ENCODE results near the gene KLHL2.
A peak's percentile ranks its signal among the peaks of the same experiment; 100 is the strongest.
"Not testable (repeated sequence)": the region's sequence is repeated elsewhere in the genome, so short reads cannot be mapped to it uniquely, and the experiment has no call there.

The KLHL2 gene

DNA sequence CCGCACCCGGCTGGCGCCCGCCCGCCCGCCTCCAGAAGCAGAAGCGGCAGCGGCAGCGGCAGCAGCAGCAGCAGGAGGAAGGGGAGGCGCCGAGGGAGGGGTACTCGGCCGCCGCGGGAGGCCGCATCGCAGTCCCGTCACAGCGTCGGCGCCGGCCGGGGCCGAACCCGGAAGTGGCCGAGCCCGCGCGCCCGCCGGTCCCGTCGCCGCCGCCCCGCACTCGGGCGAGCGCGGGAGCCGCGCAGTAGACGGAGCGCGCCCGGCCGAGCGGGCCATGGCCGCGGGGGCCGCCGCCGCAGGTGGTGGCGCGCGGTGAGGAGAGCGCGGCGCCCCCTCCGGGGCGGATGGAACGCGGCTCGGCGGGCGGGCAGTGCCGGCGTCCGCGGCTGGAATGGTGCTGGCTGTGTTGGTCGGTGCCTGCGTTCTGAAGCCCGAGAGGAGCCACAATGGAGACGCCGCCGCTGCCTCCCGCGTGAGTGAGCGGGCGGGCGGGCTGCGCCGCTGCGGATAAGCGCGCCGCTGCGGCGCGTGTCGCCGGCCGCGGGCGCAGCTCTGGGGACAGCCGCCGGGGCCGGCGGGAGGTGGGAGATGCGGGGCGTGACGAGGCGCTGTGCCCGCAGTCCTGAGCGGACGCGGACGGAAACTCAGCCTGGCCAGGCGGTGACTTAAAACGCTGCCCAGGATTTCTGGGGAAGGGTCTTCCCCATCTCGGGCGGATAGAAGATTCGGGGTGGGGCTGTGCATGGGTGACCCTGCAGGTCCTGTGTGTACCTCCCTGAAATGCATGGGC lies at the start of gene KLHL2:
Gene KLHL2 (plus strand): TSS at position 131 of the 790 bp plus-strand sequence. CDS start 316 bp downstream, at position 447.
- DNase-seq (ENCODE audit: low read depth in 2 of 2) = peak in 1 of 2 donors; percentile 41

GRCh38 chr4:165158762-165159161 lies 48.6 kb upstream of the KLHL2 start:
- DNase-seq (ENCODE audit: low read depth in 2 of 2) = no peak

DNA sequence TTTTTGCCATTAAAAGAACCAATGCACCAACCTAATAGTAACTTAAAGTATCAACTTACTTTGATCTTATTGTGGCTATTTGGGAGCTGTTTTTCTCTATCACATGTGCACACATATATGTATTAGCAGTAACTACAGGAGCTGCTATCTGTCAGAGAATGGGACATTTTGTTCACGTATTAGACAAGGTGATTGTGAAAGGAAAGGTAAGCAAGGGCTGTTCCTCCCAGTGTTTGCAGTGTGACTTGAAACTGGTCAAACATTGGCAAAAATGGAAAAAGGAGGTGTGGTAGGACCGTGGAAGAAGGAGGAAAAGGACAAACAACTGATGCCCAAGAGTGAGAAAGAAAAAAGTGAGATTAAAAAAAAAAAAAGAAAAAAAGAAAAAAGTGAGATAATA lies 43.1 kb upstream of the KLHL2 start:
- DNase-seq (ENCODE audit: low read depth in 2 of 2) = no peak

- not testable (repeated sequence) for DNase-seq (ENCODE audit: low read depth in 2 of 2)
Observed at GRCh38 chr4:165166872-165167271, 40.5 kb upstream of the KLHL2 start.

- DNase-seq (ENCODE audit: low read depth in 2 of 2) = no peak
Observed at GRCh38 chr4:165167650-165168049, 39.7 kb upstream of the KLHL2 start.

DNA sequence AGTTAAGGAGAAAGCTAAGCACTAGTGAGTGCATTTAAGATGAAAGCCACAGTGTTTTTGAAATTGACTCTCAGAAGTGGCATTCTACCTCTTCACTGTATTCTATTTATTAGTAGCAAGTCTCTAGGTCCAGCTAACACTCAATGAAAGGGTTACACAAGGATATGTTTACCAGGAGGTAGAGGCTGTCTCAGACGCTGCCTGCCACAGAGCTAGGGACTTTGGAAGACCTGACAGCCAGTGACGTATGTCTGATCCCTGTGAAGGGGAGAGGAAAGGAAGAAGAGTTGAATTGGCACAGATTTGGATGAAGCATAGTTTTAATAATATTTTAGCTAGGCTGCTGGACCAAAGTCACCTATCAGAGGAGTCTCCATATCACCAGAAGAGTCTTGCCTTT lies 36.5 kb upstream of the KLHL2 start:
- no peak for DNase-seq (ENCODE audit: low read depth in 2 of 2)

GRCh38 chr4:165175470-165175869 lies 31.9 kb upstream of the KLHL2 start:
- not testable (repeated sequence) for DNase-seq (ENCODE audit: low read depth in 2 of 2)

DNA sequence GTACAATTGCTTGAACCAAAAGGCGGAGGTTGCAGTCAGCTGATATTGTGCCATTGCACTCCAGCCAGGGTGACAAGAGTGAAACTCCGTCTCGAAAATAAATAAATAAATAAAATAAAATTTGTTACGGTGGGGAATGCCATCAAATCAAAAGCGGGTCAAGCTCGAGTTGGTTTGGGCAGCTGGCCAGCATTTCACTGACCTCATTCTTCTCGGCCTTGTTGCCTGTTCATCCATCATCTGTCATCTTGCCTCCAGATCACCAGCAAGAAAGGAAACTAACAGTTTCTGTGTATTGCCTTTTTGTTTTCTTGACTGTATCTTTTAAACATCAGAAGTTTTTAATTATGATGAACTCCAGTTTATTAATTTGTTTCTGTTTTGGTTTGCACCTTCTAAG lies 31.5 kb upstream of the KLHL2 start:
- no peak for DNase-seq (ENCODE audit: low read depth in 2 of 2)

DNA sequence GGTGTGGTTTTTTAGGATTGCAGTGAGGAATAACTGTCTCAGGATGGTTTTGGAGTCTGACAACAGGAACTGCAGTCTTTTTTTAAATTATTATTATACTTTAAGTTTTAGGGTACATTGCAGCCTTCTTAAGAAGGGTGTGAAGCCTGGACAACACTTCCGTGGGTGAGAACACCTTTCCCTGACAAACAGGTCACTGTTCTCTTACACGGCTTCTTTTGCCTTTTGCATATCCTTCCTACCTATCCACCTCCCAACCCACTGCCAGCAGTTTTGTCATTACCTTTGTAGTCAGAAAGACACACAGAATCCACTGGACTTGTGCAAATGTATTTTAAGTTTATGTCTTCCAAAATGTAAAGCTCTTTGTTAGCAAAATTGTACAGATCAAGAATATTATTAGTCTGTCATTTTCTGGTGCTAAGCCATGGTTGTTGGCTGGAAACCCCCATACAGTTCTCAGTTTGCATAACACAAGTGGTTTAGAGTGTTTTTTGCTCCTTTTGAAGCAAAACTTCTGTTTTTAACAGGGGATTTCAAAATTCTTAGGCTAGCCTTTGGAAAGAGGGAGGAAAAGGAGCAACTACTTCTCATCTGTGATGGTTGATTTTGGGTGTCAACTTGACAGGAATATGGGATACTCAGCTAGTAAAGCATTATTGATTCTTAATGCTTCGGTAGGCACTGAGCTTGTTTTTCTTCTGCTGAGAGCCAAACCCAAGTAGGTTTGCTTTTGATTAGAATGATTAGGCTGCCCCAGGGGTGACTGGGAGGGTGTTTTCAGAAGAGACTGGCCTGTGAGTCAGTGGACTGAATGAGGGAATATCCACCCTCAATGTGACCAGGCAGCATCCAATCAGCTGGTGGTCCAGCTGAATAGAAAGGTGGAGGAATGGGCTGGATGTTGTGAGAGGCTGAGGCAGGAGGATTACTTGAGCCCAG lies 29.4 kb upstream of the KLHL2 start:
- DNase-seq (ENCODE audit: low read depth in 2 of 2) = no peak

GRCh38 chr4:165184220-165184619 lies 23.1 kb upstream of the KLHL2 start:
- no peak for DNase-seq (ENCODE audit: low read depth in 2 of 2)

DNA sequence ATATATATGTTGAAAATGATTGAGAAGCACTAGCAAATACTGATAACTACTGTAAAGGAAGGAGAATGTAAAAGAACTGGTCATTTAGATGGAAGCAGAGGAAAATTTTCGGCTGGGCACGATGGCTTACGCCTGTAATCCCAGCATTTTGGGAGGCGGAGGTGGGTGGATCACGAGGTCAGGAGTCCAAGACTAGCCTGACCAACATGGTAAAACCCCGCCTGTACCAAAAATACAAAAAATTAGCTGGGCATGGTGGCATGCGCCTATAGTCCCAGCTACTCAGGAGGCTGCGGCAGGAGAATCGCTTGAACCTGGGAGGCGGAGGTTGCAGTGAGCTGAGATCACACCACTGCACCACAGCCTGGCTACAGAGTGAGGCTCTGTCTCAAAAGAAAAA lies 22.4 kb upstream of the KLHL2 start:
- DNase-seq (ENCODE audit: low read depth in 2 of 2) = not testable (repeated sequence)

DNA sequence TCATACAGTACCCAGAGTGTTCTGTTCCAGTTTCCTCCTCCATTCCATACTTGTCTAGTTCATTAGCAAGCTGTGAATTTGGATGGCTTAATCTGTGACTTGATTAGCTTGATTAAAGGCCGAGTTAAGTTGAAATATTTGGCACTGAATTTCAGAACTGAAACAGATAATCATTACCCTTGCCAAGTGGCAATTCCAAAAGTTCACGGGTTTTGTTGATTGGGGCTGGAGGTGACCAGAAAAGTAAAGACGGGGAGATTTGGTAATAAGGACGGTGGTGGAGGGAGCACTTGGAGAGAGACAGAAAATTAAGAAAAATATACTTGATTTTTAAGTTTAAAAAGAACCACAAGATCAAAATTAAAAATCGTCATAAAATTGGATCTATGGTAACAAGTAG lies 21.9 kb upstream of the KLHL2 start:
- no peak for DNase-seq (ENCODE audit: low read depth in 2 of 2)

GRCh38 chr4:165190591-165191347 lies 16.6 kb upstream of the KLHL2 start:
- DNase-seq (ENCODE audit: low read depth in 2 of 2) = no peak

DNA sequence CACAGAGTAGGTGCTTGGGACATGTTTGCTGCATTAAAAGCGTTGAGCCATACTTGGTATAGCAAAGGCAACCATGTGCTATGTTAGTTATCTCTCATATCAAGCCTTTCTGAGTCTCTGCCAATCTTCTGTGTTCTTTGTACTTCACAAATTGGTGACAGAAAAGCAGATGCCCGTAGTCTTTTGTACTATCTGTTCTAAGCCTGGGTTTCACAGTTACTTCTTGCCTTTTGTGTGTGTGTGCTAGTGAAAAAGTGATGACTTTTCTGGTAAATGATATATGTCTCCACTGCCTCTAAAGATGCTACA lies 16.1 kb upstream of the KLHL2 start:
- no peak for DNase-seq (ENCODE audit: low read depth in 2 of 2)

DNA sequence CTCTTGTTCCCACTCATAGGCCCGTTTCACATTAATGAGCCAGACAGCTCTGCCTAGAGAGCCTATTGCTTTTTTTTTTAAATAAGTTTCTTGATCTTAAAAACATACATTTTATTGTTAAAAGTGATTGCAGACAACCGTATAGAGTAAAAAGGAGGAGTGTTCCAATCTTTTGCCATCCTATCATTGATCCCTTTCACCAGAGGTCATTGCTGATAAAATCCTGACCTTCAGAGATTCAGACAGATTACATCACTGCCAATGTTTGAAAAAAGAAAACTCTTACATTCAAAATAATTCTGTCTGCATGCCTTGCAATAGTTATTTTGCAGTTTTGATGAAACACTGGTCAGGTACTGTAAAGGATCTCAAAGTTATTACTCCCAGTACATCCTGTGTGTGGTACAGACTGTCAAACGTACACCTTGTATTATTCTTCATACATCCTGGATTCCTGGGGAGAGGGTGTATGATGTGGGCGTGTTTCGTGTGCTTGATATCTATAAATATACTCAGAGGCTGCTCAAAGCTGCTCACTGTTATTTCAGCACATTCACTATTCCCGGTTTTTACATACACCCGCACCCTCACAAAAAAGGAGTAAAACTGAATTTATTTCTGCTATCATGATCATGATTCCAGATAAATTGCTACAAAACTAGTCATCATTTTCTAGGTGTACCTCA lies 15.4 kb upstream of the KLHL2 start:
- no peak for DNase-seq (ENCODE audit: low read depth in 2 of 2)

DNA sequence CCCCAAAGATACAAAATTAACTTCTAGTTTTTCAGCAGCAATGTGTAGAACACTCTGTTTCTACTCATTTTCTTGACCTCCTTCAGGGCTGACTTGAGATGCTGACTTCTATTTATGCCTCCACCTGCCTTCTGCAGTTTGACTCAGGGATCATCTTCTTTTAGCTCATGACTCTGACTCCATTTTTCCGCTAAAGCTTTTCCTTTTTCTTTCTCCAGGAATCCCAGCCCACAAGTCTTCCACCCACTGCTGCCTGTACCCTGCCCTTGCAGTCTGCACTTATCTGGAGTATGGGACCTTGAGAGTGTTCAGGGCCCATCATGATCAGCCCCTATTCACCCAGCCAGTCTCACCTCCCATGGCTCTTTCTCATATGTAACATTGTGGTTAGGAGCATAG lies 14.9 kb upstream of the KLHL2 start:
- DNase-seq (ENCODE audit: low read depth in 2 of 2) = no peak

- no peak for DNase-seq (ENCODE audit: low read depth in 2 of 2)
Observed at GRCh38 chr4:165192956-165193355, 14.4 kb upstream of the KLHL2 start.

DNA sequence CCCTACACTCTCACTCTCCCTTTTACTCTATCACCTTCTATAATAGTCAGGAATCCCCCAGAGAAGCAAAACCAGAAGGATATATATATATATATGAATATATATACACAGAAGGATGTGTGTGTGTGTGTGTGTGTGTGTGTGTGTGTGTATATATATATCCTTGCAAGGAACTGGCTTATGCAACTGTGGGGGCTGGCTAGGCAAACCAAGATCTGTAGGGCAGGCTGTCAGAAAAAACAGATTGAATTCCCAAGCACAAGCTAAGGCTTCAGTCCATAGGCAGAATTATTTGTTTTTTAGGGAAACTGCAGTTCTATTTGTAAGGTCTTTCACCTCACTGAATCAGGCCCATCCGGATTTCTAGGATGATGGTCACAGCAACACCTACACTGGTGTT lies 13.0 kb upstream of the KLHL2 start:
- no peak for DNase-seq (ENCODE audit: low read depth in 2 of 2)

- DNase-seq (ENCODE audit: low read depth in 2 of 2) = no peak
Observed at GRCh38 chr4:165198329-165198728, 9.0 kb upstream of the KLHL2 start.

DNA sequence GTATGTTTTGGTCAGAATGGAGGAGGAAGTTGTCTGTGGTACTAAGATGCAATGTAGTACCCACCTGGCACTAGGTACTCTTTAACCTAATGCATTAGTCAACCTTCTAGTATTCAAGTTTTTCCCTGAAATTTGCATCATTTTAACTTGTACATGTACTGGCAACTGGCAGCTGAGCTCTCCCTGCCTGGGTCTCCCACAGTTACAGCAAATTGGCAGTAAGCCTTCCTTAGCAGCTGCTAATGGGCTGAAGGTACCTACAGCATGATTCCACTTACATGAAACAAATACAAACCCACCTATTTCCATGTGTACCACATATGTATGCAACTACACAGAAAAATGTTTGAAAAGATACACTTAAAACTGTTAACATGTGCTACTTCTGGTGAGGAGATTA lies 8.1 kb upstream of the KLHL2 start:
- DNase-seq (ENCODE audit: low read depth in 2 of 2) = no peak

- no peak for DNase-seq (ENCODE audit: low read depth in 2 of 2)
Observed at GRCh38 chr4:165199722-165200121, 7.6 kb upstream of the KLHL2 start.

DNA sequence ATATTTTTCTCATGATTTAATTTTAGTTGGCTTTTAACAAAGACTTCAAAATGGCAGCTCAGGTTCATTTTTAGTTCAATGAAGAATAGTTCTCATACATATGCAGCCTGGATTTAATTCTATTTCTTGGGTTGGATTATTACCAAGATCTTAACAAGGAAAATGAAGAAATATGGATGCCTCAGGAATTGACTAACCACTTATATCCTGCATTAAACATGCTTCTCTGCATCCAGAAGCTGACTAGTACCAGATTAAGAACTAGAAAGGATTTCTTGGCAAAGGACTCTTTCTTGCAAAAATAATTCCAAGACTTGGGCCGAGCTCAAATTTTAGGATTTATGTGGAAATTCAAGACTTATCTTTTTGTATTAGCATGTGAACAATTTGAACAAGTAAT lies 5.6 kb upstream of the KLHL2 start:
- no peak for DNase-seq (ENCODE audit: low read depth in 2 of 2)
